Activated CD8-positive, alpha-beta memory T cell treated with anti-CD3 and anti-CD28 coated beads, Interleukin-2, amount 50 U/mL, for 1 hour (primary cell): Measurements from ENCODE around the gene ADPRHL1.
"Not testable (repeated sequence)": the region's sequence is repeated elsewhere in the genome, so short reads cannot be mapped to it uniquely, and the experiment has no call there.

Experiments
- DNase-seq: peaks from one replicate; pipeline ENCODE4 v3.0.0-alpha.2; 2020; ENCODE audit errors: extremely low read depth

ADPRHL1 gene

DNA sequence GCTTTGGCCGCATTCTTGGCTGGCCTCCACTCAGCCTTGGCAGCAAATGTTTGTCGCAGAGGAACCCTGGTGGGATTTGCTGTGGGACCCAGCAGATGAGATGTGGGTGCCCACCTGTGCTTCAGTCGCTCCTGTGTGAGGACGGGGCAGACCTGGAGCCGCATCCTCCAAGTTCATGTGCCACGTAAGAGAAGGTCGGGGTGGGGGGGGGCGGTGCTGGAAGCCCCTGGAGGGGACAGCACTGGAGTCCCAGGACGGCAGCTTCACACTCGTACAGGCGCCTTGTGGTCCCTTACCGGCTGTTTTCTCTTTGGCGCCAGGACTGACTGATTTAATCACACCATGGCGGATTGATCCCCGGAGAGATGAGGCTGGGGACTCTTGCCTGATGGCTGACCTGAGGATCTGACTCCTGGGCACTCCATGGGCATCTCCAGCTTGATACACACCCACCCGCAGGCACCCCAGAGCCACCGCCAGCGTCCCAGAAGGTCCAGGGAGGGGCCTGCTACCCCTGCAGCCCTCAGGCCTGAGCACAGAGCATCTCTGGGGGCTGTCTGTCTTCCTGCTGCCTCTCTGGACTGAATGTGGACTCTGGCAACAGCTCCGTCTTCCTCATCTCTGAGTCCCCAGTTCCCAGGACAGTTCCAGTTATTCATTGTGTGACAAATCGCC lies 79.3 kb downstream of the ADPRHL1 start:
- DNase-seq = no peak

DNA sequence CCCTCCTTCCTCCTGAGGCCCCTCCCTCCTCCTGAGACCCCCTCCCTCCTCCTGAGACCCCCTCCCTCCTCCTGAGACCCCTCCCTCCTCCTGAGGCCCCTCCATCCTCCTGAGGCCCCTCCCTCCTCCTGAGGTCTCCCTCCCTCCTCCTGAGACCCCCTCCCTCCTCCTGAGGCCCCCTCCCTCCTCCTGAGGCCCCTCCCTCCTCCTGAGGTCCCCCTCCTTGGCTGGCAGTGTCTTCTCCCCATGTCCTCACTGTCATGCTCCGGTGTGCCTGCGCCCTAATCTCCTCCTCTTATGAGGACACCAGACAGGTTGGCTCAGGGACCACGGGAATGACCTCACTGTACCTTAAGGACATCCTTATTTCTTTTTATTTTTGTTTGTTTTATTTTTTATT lies 81.6 kb downstream of the ADPRHL1 start:
- DNase-seq = not testable (repeated sequence)

DNA sequence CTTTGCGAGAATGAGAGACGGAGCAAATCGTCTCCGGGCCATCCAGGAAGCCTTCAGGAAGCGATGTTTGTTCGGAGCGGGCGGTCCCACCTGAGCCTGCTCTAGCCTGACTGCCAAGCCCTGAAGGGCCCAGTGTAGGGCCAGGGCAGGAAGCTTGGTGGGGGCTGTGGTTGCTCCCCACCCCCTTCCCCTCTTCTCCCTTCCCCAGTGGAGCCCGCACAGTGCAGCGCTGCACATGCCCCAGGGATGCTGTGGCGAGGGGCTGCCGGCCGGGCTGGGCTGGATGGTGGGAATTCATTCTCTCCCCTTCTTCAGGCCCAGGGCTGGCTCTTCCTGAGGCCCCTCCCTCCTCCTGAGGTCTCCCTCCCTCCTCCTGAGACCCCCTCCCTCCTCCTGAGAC lies 82.2 kb downstream of the ADPRHL1 start:
- DNase-seq = no peak

DNA sequence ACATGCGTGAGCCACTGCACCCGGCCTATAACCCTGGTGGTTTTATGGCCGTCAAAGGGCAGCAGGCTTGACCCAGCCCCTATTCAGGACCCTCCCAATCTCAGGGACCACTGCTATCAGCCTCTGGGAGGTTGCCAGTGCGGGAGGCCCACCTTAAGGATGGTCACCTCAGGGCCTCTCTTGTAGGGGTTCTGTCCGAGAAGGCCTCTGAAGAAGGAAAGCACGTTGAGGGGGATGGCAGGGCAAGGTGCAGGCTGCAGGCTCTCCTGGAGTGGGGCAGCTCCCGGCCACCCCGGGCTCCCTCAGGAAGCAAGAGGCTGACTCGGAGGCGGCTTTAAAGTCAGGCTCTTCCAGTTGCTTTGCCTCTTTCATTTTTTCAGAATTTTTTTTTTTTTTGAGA lies 83.4 kb downstream of the ADPRHL1 start:
- DNase-seq = no peak

DNA sequence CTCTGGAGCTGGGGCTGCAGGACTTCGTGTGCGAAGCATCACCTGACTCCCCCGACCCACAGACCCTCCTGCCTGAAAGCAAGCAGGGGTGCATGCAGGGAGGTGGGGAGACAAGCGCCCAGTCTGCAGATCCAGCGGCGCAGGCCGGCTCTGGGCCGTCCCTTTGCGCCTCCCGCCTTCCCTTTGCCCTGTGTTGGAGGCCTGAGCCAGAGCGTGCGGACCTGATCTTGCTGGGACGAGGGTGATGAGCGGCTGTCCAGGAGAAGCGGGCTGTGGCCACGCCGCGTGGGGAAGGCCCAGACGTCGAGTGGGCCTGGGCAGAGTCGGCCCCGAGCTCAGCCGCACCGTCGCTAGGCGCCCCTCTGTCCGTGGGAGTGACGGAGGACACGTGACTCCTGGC lies 84.1 kb downstream of the ADPRHL1 start:
- no peak for DNase-seq

DNA sequence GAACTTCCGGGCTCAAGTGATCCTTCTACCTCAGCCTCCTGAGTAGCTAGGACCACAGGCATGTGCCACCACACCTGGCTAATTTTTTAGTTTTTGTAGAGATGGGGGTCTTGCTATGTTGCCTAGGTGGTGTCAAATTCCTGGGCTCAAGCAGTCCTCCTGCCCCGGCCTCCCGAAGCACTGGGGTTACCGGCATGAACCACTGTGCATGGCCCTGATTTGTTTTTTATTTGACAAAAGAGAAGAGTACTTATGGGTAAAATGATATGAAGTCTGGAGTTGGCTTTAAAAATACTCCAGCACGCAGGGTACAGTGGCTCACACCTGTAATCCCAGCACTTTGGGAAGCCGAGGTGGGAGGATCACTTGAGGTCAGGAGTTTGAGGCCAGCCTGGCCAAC lies 84.9 kb downstream of the ADPRHL1 start:
- not testable (repeated sequence) for DNase-seq

DNA sequence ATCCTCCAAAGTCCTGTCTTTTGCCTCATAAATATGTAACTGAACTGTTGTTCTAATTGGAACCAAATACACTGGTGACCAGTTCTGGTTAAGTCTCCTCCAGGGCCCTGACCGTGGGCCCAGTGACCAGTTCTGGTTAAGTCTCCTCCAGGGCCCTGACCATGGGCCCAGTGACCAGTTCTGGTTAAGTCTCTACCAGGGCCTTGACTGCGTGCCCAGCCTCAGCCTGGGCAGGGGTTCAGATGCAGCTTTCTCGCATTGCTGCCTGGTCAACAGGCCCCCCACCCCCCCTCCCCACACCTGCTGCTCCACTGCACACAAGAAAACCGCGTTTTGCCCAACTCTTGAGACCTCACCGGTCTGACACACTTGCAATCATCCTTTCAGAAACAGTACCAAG lies 85.5 kb downstream of the ADPRHL1 start:
- DNase-seq = no peak

DNA sequence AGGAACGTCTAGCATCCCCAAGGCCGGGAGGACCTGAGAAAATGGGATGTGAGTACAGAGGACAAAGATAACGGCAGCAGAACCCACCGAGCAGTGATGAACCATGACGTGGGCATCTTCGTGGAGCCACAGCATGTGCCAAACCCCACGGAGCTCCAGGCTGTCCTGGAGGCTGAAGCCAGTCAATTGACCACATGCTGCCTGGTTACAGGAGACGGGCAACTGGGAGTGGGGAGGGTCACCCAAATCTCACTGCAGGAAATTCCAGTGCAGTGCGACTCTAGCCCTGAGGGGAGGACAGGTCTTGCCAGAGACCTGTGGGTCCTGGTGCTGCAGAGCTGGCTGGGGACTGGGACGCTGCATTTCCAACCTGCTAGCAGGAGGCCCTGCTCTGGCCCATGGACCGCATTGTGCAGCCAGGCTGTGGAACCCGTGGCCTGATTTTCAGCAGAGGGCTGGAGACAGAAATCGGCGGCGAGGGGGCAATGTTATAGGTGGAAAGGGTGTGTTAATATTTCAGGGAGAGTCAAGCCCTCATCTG lies 86.2 kb downstream of the ADPRHL1 start:
- no peak for DNase-seq

DNA sequence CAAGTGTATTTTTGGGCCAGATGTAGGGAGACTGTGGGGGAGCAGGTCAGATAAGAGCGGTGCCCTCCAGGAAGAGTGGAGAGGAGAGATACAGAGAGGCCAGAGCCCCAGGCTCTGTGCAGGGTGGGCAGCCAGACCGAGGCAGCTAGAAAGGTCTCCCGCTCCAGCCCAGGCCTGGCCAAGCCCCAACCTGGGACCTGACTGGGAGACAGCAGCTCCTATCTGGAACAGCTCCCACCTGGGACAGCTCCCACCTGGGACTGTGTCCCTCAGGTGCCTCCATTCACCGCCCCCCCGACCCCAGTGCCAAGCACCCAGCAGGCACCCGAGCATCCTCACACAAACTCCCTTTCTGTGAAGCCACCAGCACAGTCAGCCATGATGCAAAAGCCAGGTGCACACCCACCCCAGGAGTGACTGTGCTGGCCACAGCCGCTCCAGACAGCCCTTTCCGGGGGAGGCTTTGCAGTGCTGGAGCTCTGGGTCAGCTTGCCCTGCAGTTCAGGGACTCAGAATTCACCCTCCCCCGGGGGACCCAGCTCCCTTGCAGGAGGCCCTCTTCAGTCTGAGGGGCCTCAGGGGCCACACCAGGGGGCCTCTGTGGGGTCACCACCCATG lies 87.2 kb downstream of the ADPRHL1 start:
- no peak for DNase-seq

DNA sequence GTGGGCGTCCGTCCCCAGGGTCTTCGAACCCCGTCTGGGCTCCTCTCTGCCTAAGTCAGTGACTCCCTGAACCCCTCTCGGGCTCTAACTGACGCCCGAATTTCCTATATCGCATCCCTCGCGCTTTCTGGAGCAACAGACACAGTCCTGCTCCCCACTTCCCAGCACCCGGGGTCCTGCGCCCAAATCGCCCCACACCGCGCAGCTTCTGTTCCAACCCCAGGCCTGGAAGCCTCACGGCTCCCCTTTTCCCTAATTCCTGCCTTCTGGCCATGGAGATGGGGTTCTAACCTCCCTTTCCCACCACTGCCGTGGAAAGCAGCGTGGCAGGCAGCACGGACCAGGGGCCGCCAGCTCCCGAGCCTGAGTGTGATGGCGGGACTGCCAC lies 87.7 kb downstream of the ADPRHL1 start:
- no peak for DNase-seq

DNA sequence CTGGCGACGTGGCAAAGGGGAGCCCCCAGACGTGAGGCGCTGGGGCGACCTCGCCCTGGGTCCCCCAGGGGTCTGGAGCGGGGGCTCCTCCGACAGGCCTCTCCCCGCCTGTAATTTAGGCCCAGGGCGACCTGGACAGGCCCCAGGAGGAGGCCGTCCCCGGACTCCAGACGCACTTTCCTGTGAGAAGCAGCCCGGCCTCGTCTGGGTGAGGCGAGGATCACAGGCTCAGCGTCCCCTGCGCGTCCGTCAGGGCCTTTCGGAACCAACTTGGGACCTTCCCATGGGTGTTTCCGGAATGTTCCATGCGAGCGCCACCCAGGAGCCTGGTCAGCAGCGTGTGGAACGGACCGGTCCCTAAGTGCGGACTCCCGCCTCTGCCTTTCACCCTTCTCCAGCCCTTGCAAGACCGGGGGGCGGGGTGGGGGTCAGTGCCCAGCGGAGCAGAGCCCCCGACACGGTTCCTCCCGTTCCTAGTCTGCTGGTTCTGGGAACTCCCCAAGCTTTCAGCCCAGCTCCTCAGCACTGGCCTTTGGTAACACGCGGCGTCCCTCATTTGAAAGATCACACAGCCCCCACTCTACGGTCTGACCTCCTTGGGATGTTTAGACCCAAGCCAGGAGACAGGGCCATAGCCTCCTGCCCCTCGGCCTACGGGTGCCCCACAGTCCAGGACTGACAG lies 88.2 kb downstream of the ADPRHL1 start:
- no peak for DNase-seq

DNA sequence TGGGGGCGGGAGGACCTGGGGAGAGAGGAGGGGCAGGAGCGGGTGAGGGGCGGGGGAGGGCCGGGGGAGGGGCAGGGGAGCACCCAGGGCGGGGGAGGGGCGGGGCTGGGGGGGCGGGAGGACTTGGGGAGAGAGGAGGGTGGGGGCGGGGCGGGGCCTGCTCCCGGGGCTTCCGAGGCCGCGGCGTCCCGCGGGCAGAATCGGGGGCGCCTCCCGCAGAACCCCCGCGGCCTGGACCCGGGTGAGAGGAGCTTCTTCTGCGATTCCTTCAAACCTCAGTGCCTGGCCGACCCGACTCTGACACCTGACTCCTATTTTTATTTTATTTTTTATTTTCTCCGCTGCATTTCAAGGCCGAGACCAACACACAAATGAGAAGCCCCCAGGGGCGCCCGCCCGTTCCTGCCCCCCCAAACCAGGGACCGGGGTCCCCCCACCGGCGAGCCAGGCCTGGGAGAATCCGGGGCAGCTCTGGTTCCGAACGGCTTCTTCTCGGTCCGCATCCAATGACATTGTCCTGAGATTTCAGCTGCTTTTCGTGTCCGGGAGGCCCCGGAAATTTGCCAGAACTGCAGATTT lies 88.9 kb downstream of the ADPRHL1 start:
- no peak for DNase-seq

DNA sequence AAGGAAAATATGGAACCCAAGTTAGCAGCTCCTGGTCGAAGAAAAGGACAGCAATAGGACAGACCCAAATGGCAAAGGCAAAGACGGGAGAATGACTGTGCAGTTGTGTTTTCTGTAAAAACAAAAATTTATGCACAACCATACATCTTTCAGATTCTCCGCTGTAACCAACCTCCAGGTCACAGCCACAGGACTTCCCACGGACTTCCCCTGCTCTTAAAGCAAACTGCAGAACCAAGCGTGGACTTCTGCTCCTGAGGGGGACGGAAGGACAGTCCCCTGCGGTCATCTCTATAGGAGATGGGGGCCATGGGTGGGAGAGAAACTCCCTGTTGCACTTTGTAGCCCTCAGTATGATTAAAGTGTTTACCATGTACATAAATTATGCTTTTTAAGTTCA lies 91.9 kb downstream of the ADPRHL1 start:
- no peak for DNase-seq

DNA sequence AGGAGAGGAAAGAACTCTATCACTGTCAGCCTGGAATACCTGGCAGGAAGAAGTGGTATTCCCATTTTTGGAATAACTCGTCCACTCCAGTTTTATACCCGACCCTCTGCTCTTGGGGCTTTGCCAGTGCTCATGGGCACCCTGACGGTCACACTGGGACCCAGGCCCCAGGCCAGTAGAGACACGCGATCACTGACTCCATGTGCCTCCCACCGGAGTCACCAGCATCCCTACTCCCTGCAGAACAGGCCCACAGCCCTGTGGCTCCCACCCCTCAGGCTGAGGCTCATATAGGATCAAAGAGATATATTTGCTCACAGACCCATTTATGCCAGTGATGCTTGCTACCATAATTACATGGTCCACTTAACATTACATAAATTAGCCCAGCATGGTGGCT lies 92.8 kb downstream of the ADPRHL1 start:
- no peak for DNase-seq

DNA sequence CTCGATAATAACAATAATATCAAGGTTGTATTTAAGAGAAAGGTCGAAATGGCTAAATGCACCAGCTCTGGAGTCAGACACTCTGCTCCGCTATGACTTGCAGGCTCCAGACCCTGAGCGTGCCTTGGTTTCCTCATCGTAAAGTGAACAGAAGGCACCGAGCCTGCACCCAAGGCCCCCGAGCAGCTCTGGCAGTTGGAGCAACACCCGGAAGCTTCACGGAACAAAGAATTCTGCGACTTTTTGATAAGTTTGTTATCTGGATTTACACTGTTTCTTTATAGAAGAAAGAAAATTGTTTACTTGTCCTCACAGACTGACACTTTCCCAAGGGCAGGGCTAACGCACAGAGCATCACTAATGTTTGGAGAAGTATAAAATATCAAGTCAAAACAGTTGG lies 93.7 kb downstream of the ADPRHL1 start:
- no peak for DNase-seq

DNA sequence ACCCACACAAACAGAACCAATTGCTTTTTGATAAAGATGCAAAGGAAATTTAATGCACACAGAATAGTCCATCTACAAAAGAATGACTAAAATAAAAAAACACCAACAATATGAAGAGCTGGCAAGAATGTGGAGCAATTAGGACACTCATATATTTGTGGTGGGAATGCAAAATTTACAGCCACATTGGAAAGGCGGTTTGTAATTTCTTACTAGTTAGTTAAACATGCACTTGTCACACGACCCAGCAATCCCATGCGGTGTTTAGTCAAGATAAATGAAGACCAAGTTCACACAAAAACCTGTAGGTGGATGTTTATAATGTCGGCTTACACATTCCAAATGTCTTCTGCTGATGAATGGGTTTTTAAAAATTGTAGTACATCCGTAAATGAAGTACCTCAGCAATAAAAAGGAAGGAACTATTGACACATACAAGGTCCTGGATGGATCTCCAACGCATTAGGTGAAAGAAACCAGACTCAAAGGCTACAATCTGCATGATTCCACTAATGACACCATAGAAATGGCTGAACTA lies 94.6 kb downstream of the ADPRHL1 start:
- DNase-seq = no peak

DNA sequence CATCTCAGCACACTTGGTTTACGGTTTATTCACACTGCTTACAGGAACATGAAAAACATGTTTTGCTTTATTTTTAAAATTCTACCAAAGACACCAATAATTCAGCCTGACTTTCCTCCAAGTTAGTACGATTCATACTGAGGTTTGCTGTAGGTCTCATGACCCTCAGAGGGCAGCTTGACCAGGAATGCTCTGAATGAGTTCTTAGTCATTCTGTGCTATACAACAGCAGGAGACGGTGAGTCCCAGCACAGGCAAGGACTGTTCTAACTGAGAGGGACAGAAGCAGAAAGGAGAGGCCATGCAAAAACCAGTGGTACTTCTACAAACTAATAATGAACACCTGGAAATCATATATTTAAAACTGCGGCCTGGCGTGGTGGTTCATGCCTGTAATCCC lies 95.8 kb downstream of the ADPRHL1 start:
- no peak for DNase-seq

DNA sequence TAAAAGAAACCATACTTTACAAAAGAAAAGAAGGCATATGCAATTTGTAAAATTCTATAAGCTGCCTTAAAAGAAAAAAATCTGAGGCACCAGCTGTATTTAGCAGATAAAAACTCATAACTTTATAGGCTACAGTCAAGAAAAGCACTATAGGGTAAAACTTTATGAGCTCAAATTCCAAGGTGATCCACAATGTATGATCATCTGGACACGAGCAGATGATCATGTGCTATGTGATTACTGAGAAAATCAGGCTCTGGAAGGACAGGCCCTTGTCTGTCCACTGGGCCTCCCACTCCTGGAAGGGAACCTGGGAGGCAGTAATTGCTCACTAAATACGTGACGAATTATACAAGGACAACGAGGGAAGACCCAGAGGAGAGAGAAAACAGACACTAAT lies 96.7 kb downstream of the ADPRHL1 start:
- DNase-seq = no peak

DNA sequence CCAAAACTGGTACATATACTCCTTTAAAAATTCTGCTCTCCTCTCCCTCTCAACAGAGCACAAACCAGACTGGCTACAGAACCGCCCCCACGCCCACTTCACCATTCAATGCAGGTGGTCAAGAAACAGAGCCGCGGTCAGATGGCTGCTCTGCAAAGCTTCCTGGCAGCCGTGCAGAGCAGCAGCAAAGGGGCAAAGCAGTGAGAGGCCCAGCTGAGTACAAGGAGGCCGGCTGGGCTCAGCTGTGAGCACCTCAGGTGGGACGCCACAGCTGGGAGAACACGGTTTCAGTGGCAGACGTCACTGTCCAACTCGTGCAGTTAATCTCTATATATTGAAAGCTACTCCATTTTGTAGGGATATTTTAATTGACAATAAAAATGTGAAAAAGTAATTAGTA lies 97.7 kb downstream of the ADPRHL1 start:
- DNase-seq = no peak

DNA sequence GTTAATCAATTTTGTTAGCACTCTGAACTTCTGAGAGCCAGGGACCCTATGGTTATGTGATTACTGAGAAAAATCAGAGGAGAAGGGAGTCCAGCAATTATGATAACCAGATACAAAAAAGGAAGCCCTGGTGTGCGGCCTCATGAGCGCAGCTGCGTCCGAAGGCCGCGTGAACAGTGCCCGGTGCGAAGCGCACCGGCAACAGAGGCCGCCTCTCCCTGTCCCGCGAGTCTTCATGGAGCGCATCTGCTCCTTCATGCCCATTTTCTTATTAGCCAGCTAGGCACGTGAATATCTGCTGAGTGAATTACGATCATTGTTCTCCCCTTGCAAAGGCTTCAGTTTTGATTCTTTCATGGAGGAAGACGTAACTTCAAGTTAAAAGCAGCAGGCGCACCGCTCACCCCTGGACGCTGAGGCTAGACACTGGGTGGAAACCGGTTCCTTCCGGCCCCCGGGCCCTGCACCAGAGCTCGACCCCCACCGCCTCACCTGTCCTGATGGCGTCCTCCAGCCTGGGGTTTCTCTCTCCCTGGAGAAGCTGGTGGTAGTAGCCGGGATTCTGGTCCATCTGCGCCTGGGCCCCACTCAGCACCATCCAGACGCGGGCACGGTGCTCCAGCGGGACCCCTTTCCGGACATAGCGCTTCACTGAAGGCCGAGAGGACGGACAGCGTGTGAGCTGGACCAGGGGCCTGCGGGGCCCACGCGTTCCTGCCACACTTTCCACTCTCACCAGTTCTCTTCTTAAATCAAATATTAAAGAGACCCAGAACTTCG lies 98.3 kb downstream of the ADPRHL1 start:
- no peak for DNase-seq

DNA sequence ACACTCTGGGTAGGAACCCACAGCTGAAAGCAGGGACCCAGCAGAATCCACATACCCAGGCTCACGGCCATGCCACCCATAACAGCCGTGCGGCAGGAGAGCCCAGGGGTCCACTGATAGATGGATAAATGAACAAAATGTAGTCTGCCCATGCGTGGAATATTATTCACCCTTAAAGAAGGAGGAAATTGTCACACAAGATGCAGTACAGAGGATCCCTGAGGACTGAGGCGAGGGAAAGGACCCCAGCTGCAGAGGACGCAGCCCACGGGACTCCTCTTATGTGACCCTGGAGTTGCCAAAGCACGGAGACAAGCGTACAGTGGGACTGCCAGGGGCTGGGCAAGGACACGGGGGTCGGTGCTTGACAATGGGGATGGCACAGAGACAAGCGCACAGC lies 100.0 kb downstream of the ADPRHL1 start:
- no peak for DNase-seq
